GM04503 (cell line): ENCODE results near the gene S1PR5.
"Not testable (repeated sequence)": the region's sequence is repeated elsewhere in the genome, so short reads cannot be mapped to it uniquely, and the experiment has no call there.

ENCODE experiments used
- DNase-seq: peaks from one replicate; pipeline ENCODE4 v3.0.0-alpha.2; 2012; ENCODE audit warnings: low read depth

The S1PR5 gene

GRCh38 chr19:10544753-10545251 lies 27.6 kb upstream of the S1PR5 start:
- no peak for DNase-seq

- DNase-seq, result no peak
These were observed 27.1 kb upstream of the S1PR5 start for GRCh38 chr19:10544242-10544752.

DNA sequence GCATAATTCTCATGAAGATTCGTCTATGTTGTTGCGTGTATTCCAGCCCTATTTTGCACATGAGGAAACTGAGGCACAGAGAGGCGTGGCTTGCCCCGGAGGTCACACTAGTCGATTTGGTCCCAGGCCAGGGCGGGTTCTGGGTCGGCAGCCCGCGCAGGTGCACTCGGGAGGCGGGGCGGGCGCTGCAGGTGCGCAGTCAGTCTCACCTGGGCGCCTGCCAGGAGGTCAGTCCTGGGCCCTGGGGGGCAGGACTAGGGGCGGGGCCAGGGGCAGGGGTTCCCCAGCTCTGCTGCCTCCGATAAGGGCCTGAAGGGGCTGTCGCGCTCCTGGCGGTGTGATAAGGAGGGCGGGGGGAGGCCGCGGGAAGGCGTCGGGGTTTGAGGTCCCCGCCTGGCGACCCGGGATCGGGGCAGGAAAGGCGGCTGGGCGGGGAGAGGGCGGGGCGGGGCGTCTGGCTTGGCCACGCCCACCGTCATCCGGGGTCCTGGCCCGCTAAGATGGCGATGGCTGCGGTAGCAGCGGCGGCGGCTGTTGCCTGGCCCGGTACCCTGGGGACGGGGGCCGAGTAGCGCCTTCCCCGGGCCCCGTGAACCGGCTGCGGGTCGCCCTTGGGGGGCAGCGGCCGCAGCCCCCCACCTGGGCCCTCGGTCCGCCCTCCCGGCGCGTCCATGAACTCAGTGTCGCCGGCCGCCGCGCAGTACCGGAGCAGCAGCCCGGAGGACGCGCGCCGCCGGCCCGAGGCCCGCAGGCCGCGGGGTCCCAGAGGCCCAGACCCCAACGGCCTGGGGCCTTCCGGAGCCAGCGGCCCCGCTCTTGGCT lies 26.4 kb upstream of the S1PR5 start, which contains the start of gene ATG4D:
Gene ATG4D, plus strand, starts transcription at position 485 of the 822 bp plus-strand sequence. Its CDS starts 187 bp downstream, at position 672.
- DNase-seq, result no peak

- DNase-seq, result no peak
These were observed 25.8 kb upstream of the S1PR5 start for GRCh38 chr19:10543059-10543419.

DNA sequence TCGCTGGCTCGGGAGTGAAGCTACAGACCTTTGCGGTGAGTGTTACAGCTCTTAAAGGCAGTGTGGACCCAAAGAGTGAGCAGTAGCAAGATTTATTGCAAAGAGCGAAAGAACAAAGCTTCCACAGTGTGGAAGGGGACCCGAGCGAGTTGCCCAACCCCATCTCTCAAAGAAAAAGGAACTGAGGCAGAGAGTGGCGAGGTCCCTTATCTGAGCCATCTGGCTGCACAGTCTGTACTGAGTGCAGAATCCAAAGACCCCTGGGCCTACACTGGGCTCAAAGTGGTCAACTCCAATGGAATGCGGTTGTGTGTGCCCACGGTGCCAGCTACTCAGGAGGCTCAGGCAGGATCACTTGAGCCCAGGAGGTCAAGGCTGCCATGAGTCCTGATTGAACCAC lies 21.8 kb upstream of the S1PR5 start:
- not testable (repeated sequence) for DNase-seq

- DNase-seq, result no peak
These were observed 21.1 kb upstream of the S1PR5 start for GRCh38 chr19:10538204-10538983.

GRCh38 chr19:10537668-10538067 lies 20.4 kb upstream of the S1PR5 start:
- no peak for DNase-seq

DNA sequence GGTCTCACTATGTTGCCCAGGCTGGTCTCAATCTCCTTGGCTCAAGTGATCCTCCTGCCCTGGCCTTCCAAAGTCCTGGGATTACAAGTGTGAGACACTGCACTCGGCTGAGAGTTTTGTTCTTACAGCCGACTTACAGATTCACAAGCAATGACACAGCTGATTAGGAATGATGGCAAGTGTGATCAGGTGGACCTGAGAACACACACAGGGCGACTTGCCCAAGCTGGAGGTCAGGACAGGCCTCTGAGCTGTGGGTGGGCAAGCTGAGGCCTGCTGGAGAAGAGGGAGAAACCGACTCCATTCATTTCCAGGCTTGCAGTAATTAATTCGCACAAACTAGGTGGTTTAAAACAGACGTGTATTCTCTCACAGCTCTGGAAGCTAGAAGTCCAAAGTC lies 18.4 kb upstream of the S1PR5 start:
- no peak for DNase-seq

GRCh38 chr19:10533646-10534386 lies 16.6 kb upstream of the S1PR5 start:
- DNase-seq, result peak; percentile 96

DNA sequence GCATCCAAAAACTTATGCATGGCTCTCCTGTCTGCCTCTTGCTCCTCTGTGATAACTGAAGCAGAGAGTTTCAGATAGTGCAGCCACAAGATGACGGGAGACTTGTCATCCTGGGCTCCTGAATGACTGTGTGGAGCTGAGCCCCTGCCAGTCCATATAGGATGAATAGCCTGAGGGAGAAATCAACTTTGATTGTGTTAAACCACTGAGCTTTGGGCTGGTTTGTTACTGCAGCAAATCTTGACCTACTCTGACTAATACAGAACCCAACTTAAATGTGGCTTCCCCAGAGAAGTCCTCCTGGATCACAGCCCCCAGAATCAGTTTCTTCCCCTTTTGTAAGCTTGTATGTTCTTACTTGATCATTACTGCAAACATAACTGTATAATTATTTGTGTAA lies 15.2 kb upstream of the S1PR5 start:
- DNase-seq, result no peak

GRCh38 chr19:10526887-10527286 lies 9.6 kb upstream of the S1PR5 start:
- DNase-seq, result not testable (repeated sequence)

- DNase-seq, result no peak
These were observed 8.4 kb upstream of the S1PR5 start for GRCh38 chr19:10525636-10526035.

DNA sequence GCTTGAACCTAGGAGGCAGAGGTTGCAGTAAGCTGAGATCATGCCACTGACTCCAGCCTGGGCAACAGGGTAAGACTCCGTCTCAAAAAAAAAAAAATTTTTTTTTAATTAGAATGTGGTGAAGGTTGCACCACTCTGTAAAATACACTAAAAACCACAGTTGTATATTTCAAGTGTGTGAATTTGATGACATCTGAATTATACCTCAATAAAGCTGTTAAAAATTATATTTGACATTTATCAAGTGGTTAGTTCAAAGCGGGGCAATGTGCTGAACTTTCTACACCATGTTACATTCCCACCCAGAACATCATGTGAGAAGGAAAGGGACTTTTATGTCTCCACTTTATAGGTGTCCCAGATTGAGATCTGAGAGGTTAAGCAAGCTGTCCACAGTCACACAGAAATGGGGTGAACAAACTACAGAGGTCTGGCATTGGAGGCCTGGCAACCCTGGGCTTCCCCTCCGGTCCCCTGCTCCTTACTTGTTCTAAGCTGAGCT lies 5.9 kb upstream of the S1PR5 start:
- no peak for DNase-seq

- no peak for DNase-seq
These were observed 4.4 kb upstream of the S1PR5 start for GRCh38 chr19:10521461-10522171.

DNA sequence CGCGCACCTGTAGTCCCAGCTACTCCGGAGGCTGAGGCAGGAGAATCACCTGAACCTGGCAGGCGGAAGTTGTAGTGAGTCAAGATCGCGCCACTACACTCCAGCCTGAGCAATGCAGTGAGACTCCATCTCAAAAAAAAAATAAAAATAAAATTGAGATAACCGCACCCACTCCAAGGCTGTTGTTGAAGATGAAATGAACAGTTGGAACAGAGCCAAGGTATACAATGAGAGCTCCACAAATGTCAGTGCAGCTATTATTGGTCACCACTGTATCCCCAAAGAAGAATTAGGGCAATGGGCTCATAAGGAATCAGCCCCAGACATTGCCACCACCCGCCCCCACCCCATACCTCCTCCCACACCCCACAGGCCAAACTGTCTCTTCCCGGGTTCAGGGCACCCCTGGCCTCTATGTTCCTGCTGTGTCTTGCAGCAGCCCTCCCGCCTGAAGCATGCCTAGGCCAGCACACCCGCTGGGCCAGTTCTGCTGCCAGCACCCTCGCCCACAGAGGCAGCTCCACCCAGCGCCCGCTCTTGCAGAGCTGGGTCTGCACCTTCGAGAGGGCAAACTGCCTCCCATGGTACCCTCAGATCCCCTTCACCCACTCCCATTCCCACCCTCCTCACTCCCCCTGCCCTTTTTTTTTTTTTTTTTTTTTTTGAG lies 3.5 kb upstream of the S1PR5 start:
- no peak for DNase-seq

GRCh38 chr19:10519421-10519820 lies 2.2 kb upstream of the S1PR5 start:
- no peak for DNase-seq

GRCh38 chr19:10518444-10519361 lies 1.5 kb upstream of the S1PR5 start:
- no peak for DNase-seq

DNA sequence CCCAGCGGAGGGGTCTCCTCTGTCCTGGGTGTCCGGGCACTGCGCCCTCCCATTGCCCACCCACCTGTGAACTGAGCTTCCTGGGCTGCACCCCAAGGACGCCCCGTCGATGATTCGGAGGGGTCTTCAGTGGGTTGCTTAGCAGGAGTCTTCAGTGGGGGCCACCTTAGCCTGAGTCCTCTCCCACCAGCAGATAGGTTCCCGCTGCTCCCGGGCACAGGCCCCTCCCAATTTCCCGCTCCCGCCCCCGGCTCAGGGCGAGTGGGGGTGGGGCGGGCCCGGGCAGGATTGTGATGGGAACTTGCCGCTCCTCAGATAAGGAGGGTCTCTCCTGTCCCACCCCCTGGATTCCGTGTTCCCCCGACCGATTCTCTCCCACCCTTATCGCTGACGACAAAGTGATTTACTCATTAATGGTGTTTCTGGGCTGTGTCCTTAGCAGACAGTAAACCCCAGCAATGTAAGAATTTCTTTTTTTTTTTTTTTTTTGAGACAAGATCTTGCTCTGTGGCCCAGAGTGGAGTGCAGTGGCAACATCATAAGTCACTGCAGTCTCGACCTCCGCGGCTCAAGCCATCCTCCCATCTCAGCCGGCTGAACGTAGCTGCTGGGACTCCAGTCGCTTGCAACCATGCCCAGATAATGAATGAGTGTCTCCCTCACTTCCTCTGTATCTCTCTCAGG lies 655 bp upstream of the S1PR5 start:
- no peak for DNase-seq

- DNase-seq, result no peak
These were observed 468 bp downstream of the S1PR5 start for GRCh38 chr19:10516671-10517286.
